Activated naive CD4-positive, alpha-beta T cell (primary cell): ENCODE data around the gene CYB561D1.

Source experiments
- DNase-seq, 4 experiments: peaks; one replicate each; lab custom pipeline; 2025; lab: John Stamatoyannopoulos, UW

The CYB561D1 gene

GRCh38 chr1:109501644-109502363 lies 7.9 kb downstream of the CYB561D1 start:
- no peak for DNase-seq

GRCh38 chr1:109502364-109502851 lies 8.5 kb downstream of the CYB561D1 start:
- peak in 2 of 4 experiments; percentile 8 to 40 for DNase-seq

GRCh38 chr1:109503935-109504334 lies 10.0 kb downstream of the CYB561D1 start:
- no peak for DNase-seq

GRCh38 chr1:109504974-109505373 lies 11.1 kb downstream of the CYB561D1 start:
- no peak for DNase-seq

- no peak for DNase-seq
Observed at GRCh38 chr1:109508001-109508872, 14.3 kb downstream of the CYB561D1 start.

- DNase-seq = no peak
Observed at GRCh38 chr1:109508873-109509175, 14.9 kb downstream of the CYB561D1 start.

GRCh38 chr1:109509176-109510134 lies 15.6 kb downstream of the CYB561D1 start, which contains the start of gene AMIGO1:
Gene AMIGO1, minus strand, starts transcription at chr1:109509727. Its CDS starts 815 bp downstream, at chr1:109508912.
- peak in 3 of 4 experiments; percentile 39 to 62 (median 43) for DNase-seq

- DNase-seq = no peak
Observed at GRCh38 chr1:109513110-109513710, 19.3 kb downstream of the CYB561D1 start.

GRCh38 chr1:109514846-109515245 lies 21.0 kb downstream of the CYB561D1 start:
- DNase-seq = no peak

GRCh38 chr1:109516872-109517271 lies 23.0 kb downstream of the CYB561D1 start:
- no peak for DNase-seq

- DNase-seq = no peak
Observed at GRCh38 chr1:109517337-109517736, 23.4 kb downstream of the CYB561D1 start.

GRCh38 chr1:109521002-109521951 lies 27.4 kb downstream of the CYB561D1 start:
- no peak for DNase-seq

- no peak for DNase-seq
Observed at GRCh38 chr1:109522026-109522425, 28.1 kb downstream of the CYB561D1 start.

- DNase-seq = no peak
Observed at GRCh38 chr1:109523706-109524105, 29.8 kb downstream of the CYB561D1 start.

GRCh38 chr1:109527098-109527811 lies 33.4 kb downstream of the CYB561D1 start:
- no peak for DNase-seq

GRCh38 chr1:109527846-109528695 lies 34.2 kb downstream of the CYB561D1 start:
- no peak for DNase-seq

- DNase-seq = no peak
Observed at GRCh38 chr1:109528712-109529111, 34.8 kb downstream of the CYB561D1 start.

- DNase-seq = no peak
Observed at GRCh38 chr1:109529881-109530456, 36.1 kb downstream of the CYB561D1 start.
